Activated CD4-positive, alpha-beta T cell treated with anti-CD3 and anti-CD28 coated beads for 48 hours (primary cell): Measurements from ENCODE around the gene ANG.
A peak's percentile ranks its signal among the peaks of the same experiment; 100 is the strongest.

ENCODE experiments used
- DNase-seq: peaks from one replicate; pipeline ENCODE4 v3.0.0-alpha.2; 2020

The ANG gene

DNA sequence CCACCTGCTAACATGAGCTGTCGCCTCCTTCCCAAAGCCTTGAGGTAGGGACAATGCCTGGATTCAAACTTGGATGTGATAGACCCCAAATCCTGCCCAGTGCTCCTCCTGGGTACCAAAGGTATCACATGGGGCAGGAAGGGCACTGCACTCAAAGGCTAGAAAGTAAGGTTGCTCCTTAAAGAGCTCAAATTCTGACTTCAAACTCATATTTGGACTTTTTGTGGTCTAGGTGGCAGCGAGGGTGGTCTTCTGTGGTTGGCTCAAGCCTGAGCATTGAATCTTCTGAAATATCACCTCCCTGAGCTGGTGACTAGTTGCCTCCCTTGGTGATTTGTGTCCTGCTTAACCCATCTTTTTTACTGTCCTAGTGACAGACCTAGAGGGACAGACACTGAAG is 12.5 kb upstream of the ANG start:
- no peak for DNase-seq

DNA sequence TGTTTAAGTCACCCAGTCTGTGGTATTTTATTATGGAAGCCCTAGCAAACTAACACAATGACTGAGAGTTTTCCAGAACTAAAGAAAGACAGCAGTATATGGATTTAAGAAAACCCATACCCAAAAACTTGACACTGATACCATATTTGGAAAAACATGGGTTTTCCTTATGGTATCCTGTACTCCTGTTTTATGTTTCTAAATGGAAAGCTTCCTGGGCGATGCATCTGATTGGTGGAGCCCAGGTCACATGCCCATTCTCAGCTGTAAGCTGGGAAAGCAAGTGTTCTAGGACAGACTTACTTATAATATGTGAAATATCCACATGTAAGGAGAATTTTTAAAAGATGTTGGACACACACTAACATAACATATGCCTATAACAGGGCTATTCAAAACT is 8.7 kb upstream of the ANG start:
- peak; percentile 31 for DNase-seq

GRCh38 chr14:20680363-20680762 is 8.2 kb upstream of the ANG start:
- DNase-seq = no peak

GRCh38 chr14:20680843-20681347 is 7.7 kb upstream of the ANG start:
- DNase-seq = peak; percentile 60

- DNase-seq = peak; percentile 93
Observed at GRCh38 chr14:20681348-20682126, 7.0 kb upstream of the ANG start.

DNA sequence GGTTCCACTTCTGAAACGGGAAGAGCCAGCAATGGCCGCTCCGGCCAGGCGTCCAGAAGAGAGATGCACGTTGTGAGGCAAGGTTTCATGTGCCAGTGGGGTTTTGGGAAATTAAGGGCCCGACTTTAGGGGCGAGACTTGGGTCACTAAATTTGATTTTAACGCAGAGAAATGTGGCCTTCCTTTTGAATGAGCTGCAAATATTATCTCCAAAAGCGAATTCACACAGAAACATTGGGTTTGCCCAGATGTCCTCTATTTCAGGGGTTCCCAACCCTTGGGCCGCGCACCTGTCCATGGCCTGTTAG is 6.5 kb upstream of the ANG start:
- DNase-seq = no peak

- peak; percentile 84 for DNase-seq
Observed at GRCh38 chr14:20682435-20683124, 6.0 kb upstream of the ANG start.

GRCh38 chr14:20683125-20683890 is 5.3 kb upstream of the ANG start:
- peak; percentile 91 for DNase-seq

GRCh38 chr14:20683891-20684661 is 4.5 kb upstream of the ANG start, which contains the start of gene RNASE4:
Gene RNASE4, plus strand, starts transcription at chr14:20684560. Its CDS starts 14,812 bp downstream, at chr14:20699372.
- peak; percentile 89 for DNase-seq

DNA sequence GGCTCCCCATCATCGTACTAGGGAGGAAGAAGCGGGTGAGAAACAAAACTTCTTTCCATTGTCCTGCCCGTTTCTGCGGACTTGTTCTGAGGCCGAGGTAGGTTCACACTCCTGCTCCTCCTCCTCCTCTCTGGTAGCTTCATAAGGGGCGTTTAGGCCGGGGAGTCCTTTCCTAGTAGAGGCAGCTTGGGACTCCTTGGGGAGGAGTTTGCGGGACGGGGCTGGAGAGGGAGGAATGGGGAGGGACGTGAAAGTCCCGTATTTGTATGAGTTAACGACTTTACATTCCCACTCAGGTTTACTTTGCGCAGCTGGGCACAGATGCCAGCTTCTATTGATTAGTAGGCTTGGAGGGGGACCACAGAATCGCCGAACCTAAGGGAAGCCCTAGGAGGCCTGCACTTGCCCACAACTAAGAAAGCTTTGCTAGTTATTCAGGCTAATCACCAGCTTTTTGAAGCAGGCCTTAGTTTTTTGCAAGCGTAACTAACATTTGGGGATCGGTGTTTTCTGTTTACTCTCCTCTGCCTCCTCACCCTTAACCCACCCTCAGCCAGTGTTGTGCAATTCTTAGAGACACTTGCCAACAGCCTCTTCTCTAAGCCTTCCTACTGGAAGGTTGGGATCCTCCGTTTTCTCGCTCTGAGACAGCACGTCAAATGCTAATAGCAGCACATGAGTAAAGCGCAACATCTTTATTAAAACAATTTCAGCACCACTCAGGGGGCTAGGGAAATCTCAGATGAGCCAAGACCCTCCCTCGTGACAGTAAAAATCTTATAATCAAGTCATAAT is 3.7 kb upstream of the ANG start:
- DNase-seq = no peak

DNA sequence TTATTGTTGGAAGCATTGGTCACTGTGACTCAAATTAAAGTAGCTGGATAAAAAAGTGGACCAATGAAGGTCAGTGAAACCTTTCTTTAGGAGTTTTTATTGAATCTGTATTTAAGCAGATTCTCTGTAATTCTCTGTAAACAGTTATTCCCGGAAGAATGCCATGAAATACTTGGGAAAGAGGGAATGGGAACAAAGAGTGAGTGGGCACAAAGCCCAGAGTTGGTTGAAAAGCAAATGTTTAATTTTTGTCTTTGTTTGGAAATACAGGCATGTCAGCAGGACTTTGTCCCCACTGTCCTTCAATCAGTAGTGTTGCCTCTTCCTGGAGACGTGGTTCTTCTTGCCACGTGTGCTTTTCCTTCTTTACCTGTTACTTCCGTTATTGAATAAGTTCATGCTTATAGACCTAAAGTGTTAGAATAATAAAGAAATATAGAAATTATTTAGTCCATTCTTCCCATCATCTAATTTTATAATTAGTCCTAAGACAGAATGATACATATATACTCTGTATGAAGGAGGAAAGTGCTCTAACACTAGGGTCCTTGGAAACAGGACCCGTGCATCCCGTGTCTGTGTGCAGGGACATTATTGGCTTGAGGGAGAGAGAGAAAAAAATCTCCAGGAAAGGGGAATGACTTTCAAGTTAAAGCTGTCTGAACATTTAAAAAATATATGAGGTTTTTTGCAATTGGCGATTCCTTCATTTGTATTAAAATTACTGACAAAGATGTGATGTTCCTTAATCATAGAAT is 2.0 kb upstream of the ANG start:
- no peak for DNase-seq

- no peak for DNase-seq
Observed at GRCh38 chr14:20687362-20688166, 1.0 kb upstream of the ANG start.

DNA sequence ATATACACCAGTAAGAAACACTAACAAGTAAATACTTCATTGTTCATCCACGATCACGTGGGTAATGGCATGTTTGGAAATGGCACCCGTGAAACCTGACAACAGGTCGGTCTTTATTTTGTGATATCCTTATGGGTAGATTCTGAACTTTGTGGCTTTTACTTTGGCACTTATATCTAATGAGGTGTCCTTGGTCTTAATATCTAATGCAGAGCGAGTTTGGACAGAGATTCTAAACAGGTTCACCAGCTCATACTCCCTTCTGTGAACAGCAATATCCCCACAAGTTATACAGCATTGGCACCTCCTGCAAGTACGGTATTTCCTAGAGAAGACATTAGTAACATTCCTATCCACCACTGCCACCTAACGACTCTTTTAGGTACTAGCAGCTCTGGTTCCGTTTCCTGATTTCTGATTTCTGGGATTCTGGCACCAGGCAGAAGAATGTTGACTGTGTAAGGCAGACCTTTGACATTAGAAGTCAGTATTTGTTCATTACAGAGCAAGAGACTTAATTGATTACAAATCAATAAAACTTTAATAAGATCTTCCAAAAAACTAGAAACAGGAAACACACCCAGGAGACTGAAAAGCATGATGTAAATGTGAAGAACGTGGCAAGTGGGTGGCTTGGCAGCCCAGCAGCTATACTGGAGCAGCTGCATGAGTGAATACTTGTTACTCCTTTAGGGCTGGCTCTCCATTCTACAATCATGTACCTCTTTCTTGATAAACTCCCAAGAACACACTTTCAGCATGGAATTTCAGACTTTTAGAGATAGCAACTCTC is 2.5 kb downstream of the ANG start:
- peak; percentile 34 for DNase-seq

GRCh38 chr14:20692116-20692751 is 3.7 kb downstream of the ANG start:
- DNase-seq = no peak

DNA sequence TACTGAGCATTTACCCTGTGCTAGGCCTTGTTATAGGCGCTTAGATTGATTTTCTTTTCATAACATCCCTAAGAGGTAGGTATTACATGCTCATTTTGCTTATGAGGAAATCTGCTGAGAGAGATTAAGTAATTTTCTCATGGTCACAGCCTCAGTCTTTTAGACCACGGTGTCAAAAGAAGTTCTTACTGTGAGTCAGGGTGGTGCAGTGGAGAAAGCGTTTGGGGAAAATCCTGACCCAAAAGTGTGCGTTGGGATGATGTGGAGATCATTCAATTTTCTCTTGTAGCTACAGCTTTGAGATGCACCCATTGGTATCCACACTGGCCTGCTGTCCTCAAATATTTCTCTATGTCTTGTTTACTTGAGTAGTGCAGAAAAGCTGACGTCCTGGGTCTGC is 8.2 kb downstream of the ANG start:
- no peak for DNase-seq

GRCh38 chr14:20697273-20698017 is 8.9 kb downstream of the ANG start:
- peak; percentile 72 for DNase-seq

DNA sequence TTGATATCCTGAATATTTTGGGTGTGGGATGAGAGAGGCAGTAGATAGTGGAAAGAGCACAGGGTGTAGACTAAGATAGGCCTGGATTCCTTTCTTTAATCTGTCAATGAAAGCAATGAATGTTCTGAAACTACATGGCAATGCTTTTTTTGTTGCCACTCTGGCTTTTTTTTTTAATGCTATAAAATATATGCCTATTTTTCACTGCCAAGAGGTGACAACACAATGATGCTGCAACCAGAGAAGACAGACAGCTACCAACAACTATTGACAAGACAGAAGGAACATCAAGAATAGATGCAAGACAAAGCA is 9.4 kb downstream of the ANG start:
- no peak for DNase-seq

DNA sequence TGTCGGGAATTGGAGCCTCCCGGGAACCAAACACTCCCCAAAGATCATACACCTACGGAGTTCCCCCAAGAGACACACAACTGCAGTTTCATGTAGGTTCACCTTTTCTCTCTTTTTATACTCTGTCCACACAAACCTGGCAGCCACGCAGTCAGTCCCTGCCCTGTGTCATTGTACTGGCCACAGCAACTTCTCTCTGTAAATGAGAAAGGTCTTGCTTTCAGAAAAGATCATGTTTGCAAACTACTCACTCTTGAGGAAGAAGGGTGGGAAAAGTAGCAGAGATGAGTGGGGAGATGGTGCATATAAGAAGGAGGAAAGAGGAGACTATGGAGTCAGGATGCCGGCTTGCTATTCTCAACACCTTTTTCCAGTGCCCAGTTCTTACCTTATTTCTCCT is 10.4 kb downstream of the ANG start:
- DNase-seq = no peak
